Measurements from ENCODE around the gene TMEM97. TPM values are rescaled to one million over a fixed set of nuclear protein-coding genes. Genes with fewer than 3 reads are reported as not detected.

Gene TMEM97
- total RNA-seq, 1 donor from 2014 or later: 16.1 TPM

DNA sequence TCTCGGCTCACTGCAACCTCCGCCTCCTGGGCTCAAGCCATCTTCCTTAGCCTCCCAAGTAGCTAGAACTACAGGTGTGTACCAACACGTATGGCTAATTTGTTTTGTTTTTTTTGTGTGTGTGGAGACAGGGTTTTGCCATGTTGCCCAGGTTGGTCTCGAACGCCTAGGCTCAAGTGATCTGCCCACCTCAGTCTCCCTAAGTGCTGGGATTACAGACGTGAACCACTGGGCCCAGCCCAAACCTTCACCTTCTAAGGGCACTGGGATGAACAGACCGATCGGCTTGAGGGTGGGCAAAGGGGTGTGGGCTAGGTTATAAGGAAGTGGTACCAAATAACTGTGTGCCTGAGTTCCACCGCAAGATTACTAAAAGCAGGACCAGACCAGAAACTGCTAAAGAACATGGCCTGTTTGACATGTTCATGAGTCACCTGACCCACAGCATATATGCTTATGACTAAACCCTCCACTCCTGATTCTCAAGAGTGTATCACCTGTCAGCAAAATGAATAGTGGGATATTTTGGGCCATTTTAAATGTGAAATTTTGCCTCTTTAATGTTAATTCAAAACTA is 8.1 kb downstream of the TMEM97 start:
- Mint-ChIP-seq H3K27ac (no peak overlapping the region), H3K36me3 (ENCODE audit: low read depth) (peaks cover 55% of the 10 kb centered on the region), H3K9me3 (no peaks in the 10 kb centered on the region), H3K27me3 (no peaks in the 10 kb centered on the region), H3K4me1 (peaks cover 1% of the 10 kb centered on the region), H3K4me3 (no peak overlapping the region)
- TF ChIP-seq, protein P1, sequence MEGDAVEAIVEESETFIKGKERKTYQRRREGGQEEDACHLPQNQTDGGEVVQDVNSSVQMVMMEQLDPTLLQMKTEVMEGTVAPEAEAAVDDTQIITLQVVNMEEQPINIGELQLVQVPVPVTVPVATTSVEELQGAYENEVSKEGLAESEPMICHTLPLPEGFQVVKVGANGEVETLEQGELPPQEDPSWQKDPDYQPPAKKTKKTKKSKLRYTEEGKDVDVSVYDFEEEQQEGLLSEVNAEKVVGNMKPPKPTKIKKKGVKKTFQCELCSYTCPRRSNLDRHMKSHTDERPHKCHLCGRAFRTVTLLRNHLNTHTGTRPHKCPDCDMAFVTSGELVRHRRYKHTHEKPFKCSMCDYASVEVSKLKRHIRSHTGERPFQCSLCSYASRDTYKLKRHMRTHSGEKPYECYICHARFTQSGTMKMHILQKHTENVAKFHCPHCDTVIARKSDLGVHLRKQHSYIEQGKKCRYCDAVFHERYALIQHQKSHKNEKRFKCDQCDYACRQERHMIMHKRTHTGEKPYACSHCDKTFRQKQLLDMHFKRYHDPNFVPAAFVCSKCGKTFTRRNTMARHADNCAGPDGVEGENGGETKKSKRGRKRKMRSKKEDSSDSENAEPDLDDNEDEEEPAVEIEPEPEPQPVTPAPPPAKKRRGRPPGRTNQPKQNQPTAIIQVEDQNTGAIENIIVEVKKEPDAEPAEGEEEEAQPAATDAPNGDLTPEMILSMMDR (IDR thresholded peaks at IDR 0.05): no peak
- ATAC-seq (ENCODE audit: low read depth) (no peak), DNase-seq (no peak)
- intact Hi-C loops (cut with micrococcal nuclease): no loop called here
- ChIA-PET CTCF (interaction anchor here (0.6 kb wide), 1 partner anchor 94 kb away, joined by 3 read pairs; no protein-coding TSS in a partner anchor), POLR2A (no interaction called here)

- no peak overlapping the region for H3K27ac Mint-ChIP-seq
- peaks cover 56% of the 10 kb centered on the region for H3K36me3 Mint-ChIP-seq (ENCODE audit: low read depth)
- ChIA-PET POLR2A (no interaction called here), CTCF (no interaction called here)
- intact Hi-C loops (cut with micrococcal nuclease): no loop called here
- H3K9me3 Mint-ChIP-seq: no peaks in the 10 kb centered on the region
- DNase-seq (no peak), ATAC-seq (ENCODE audit: low read depth) (no peak)
- TF ChIP-seq, protein P1 (IDR thresholded peaks at IDR 0.05): no peak
- no peak overlapping the region for H3K4me3 Mint-ChIP-seq
- H3K27me3 Mint-ChIP-seq: no peaks in the 10 kb centered on the region
- peaks cover 1% of the 10 kb centered on the region for H3K4me1 Mint-ChIP-seq
Observed at GRCh38 chr17:28327709-28328108, 8.7 kb downstream of the TMEM97 start.

DNA sequence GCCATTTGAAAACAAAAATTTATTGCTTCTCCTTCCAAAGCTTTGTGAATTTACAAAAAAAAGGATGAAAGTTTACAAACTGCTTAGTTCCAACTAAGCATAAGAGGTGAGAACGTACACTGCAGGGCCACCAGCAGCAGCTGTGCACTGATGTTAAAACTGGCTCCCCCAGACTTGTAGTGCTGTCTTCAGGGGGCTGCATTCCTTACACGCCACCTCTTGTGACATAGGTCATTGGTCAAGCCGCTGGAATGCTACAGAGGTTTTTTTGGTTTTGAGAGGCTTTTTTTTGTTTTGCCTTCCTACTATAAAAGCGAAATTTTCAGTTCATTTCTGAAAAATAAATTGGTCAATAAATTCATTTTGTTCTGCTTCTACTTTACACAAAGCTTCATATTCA is 9.3 kb downstream of the TMEM97 start:
- Mint-ChIP-seq H3K9me3 (no peaks in the 10 kb centered on the region), H3K27ac (no peak overlapping the region), H3K4me1 (peaks cover 1% of the 10 kb centered on the region), H3K27me3 (no peaks in the 10 kb centered on the region), H3K36me3 (ENCODE audit: low read depth) (peaks cover 56% of the 10 kb centered on the region), H3K4me3 (no peak overlapping the region)
- CTCF ChIA-PET: no interaction called here
- DNase-seq (no peak), ATAC-seq (ENCODE audit: low read depth) (no peak)
- TF ChIP-seq, protein P1 (IDR thresholded peaks at IDR 0.05): no peak
- POLR2A ChIA-PET: interaction anchor here (0.6 kb wide), 1 partner anchor 27 kb away, joined by 3 read pairs; no protein-coding TSS in a partner anchor
- intact Hi-C loops (cut with micrococcal nuclease): no loop called here

GRCh38 chr17:28330671-28331070 is 11.7 kb downstream of the TMEM97 start:
- Mint-ChIP-seq H3K27me3 (no peaks in the 10 kb centered on the region), H3K9me3 (no peaks in the 10 kb centered on the region), H3K27ac (no peak overlapping the region), H3K4me3 (no peak overlapping the region), H3K36me3 (ENCODE audit: low read depth) (peaks cover 60% of the 10 kb centered on the region), H3K4me1 (peaks cover 16% of the 10 kb centered on the region)
- intact Hi-C loops (cut with micrococcal nuclease): no loop called here
- POLR2A ChIA-PET: no interaction called here
- ATAC-seq (ENCODE audit: low read depth) (no peak), DNase-seq (no peak)
- TF ChIP-seq, protein P1 (IDR thresholded peaks at IDR 0.05): no peak
- CTCF ChIA-PET: no interaction called here

DNA sequence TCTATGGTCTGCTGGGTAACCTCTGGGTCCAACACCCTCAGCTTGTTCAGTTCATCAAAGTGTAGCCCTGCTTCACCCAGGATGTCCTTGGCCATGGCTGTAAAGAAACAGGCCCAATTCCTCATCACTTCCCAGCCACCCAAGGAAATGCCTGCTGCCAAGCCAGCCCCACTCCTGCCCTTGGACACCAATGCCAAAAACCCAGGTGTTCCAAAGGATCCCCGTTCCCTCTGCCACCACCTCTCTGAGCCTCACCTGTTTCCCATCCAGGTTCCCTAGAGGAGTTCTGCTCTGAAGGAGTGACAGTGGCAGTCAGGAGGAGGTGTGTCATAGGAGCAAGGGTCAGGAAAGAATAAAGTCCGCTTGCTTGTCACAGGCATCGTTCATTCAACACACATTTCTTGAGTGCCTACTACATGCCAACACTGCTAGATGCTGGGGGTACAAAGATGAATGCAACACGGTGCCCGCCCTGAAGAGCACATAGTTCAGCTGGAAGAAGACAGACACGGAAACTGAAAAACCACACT is 13.0 kb downstream of the TMEM97 start:
- ChIA-PET CTCF (no interaction called here), POLR2A (no interaction called here)
- Mint-ChIP-seq H3K4me1 (peaks cover 26% of the 10 kb centered on the region), H3K27ac (no peak overlapping the region), H3K4me3 (no peak overlapping the region), H3K9me3 (no peaks in the 10 kb centered on the region), H3K27me3 (no peaks in the 10 kb centered on the region), H3K36me3 (ENCODE audit: low read depth) (peaks cover 50% of the 10 kb centered on the region)
- intact Hi-C loops (cut with micrococcal nuclease): no loop called here
- TF ChIP-seq, protein P1 (IDR thresholded peaks at IDR 0.05): no peak
- ATAC-seq (ENCODE audit: low read depth): no peak
- DNase-seq: no peak

Measured in activated B cell treated with CpG ODN at 0.5 μM for 24 hours (primary cell).